ENCODE data around the gene OR2T27.
"Not testable (repeated sequence)": the region's sequence is repeated elsewhere in the genome, so short reads cannot be mapped to it uniquely, and the experiment has no call there.

GRCh38 chr1:248636612-248637011 is 18.7 kb downstream of the OR2T27 start:
- TF ChIP-seq CTCF (IDR thresholded peaks at IDR 0.05; ENCODE audit: low read depth, low read length, poor library complexity, severe bottlenecking); EZH2phosphoT487 (IDR thresholded peaks at IDR 0.05; ENCODE audit: borderline replicate concordance, low read length): not testable (repeated sequence)
